HepG2 (cell line): ENCODE data around the gene CYBRD1. TPM values are rescaled to one million over a fixed set of nuclear protein-coding genes. Genes with fewer than 3 reads are reported as not detected.

ENCODE experiments used
- FLYWCH1 ChIP-seq: sonication (generic); formaldehyde crosslinking; IDR thresholded peaks from 2 replicates; pipeline ENCODE4 v1.8.1; 2023; ENCODE audit warnings: mild to moderate bottlenecking, missing genetic modification reagents
- HMG20A ChIP-seq: IDR thresholded peaks from 2 replicates; pipeline ENCODE4 v1.6.1; 2016; ENCODE audit warnings: borderline replicate concordance
- HOXD1 ChIP-seq: sonication (generic); formaldehyde crosslinking; IDR thresholded peaks from 2 replicates; pipeline ENCODE4 v1.5.0; 2020; ENCODE audit warnings: missing genetic modification reagents
- JARID2 ChIP-seq: sonication (generic); formaldehyde crosslinking; IDR thresholded peaks from 2 replicates; pipeline ENCODE4 v1.8.1; 2023; ENCODE audit warnings: missing genetic modification reagents, inconsistent platforms; ENCODE audit not compliant: insufficient replicate concordance
- KDM5B ChIP-seq: sonication (generic); formaldehyde crosslinking; IDR thresholded peaks from 2 replicates; pipeline ENCODE4 v1.4.0; 2020; ENCODE audit warnings: missing genetic modification reagents, mild to moderate bottlenecking, borderline replicate concordance
- MATR3 ChIP-seq: sonication (generic); formaldehyde crosslinking; IDR thresholded peaks from 2 replicates; pipeline ENCODE4 v1.4.0; 2020; ENCODE audit warnings: missing genetic modification reagents
- MLXIP ChIP-seq: sonication (generic); formaldehyde crosslinking; IDR thresholded peaks from 2 replicates; pipeline ENCODE4 v1.9.0; 2021; ENCODE audit warnings: missing genetic modification reagents, borderline replicate concordance
- PAX8 ChIP-seq: sonication (generic); formaldehyde crosslinking; IDR thresholded peaks from 2 replicates; pipeline ENCODE4 v1.8.0; 2022; ENCODE audit warnings: mild to moderate bottlenecking, missing genetic modification reagents, borderline replicate concordance
- PRMT3 ChIP-seq: sonication (generic); formaldehyde crosslinking; IDR thresholded peaks from 2 replicates; pipeline ENCODE4 v1.8.1; 2022; ENCODE audit warnings: low read depth, mild to moderate bottlenecking, moderate library complexity, missing genetic modification reagents, borderline replicate concordance
- TSC22D2 ChIP-seq: sonication (generic); formaldehyde crosslinking; IDR thresholded peaks from 2 replicates; pipeline ENCODE4 v1.5.1; 2020; ENCODE audit warnings: missing genetic modification reagents, mild to moderate bottlenecking, borderline replicate concordance
- ZFX ChIP-seq: sonication (generic); formaldehyde crosslinking; IDR thresholded peaks from 2 replicates; pipeline ENCODE4 v1.4.0; 2020; ENCODE audit warnings: mild to moderate bottlenecking, low read depth, missing genetic modification reagents, moderate library complexity
- ZMYM3 ChIP-seq: sonication (generic); formaldehyde crosslinking; IDR thresholded peaks from 2 replicates; pipeline ENCODE4 v1.5.1; 2020; ENCODE audit warnings: mild to moderate bottlenecking, missing genetic modification reagents
- ZNF207 ChIP-seq: fragments of 450-650 bp; IDR thresholded peaks from 2 replicates; pipeline ENCODE4 v1.6.1; 2016; ENCODE audit warnings: antibody characterized with exemption, borderline replicate concordance
- ZNF256 ChIP-seq: sonication (generic); formaldehyde crosslinking; conservative IDR thresholded peaks from 2 replicates; pipeline ENCODE4 v1.4.0; 2020; ENCODE audit warnings: missing genetic modification reagents
- ZNF331 ChIP-seq: sonication (generic); formaldehyde crosslinking; IDR thresholded peaks from 2 replicates; pipeline ENCODE4 v1.4.0; 2020; ENCODE audit warnings: missing genetic modification reagents
- ZNF367 ChIP-seq: sonication (generic); formaldehyde crosslinking; IDR thresholded peaks from 2 replicates; pipeline ENCODE4 v1.4.0; 2020; ENCODE audit warnings: missing genetic modification reagents, borderline replicate concordance
- ZNF543 ChIP-seq: sonication (generic); formaldehyde crosslinking; IDR thresholded peaks from 2 replicates; pipeline ENCODE4 v1.4.0; 2020; ENCODE audit warnings: mild to moderate bottlenecking, missing genetic modification reagents
- ZNF563 ChIP-seq: sonication (generic); formaldehyde crosslinking; IDR thresholded peaks from 2 replicates; pipeline ENCODE4 v1.8.0; 2022; ENCODE audit warnings: mild to moderate bottlenecking, moderate library complexity, missing genetic modification reagents
- ZNF670 ChIP-seq: sonication (generic); formaldehyde crosslinking; IDR thresholded peaks from 2 replicates; pipeline ENCODE4 v1.8.0; 2022; ENCODE audit warnings: mild to moderate bottlenecking, missing genetic modification reagents, borderline replicate concordance
- ZNF747 ChIP-seq: sonication (generic); formaldehyde crosslinking; IDR thresholded peaks from 2 replicates; pipeline ENCODE4 v1.8.1; 2023; ENCODE audit warnings: missing genetic modification reagents, mild to moderate bottlenecking, borderline replicate concordance
- ZNF761 ChIP-seq: sonication (generic); formaldehyde crosslinking; conservative IDR thresholded peaks from 2 replicates; pipeline ENCODE4 v1.4.0; 2020; ENCODE audit warnings: mild to moderate bottlenecking, missing genetic modification reagents
- polyA plus RNA-seq, 8 experiments: library from polyadenylated mRNA; depleted of rRNA in 3 of 8; stranded (reverse) in 7 of 8; unstranded in 1 of 8; fragments of >200 nt; fragmentation: Illumina TruSeq in 4 of 8; extraction: Trizol in 4 of 8; gene quantifications; 2 replicates each; pipeline versions ENCODE4 v1.2.1 to v1.2.3, GENCODE V29; 2011 to 2016; ENCODE audit warnings: low read depth in 4 of 8, missing spikeins in 1 of 8, mixed read lengths in 1 of 8; ENCODE audit not compliant: insufficient read depth in 1 of 8
- total RNA-seq, 5 experiments: library from RNA; depleted of rRNA; stranded (reverse); fragments of >200 nt; fragmentation: Illumina TruSeq; extraction: Trizol; gene quantifications; 2 replicates each; pipeline ENCODE4 v1.2.3, GENCODE V29; 2016; ENCODE audit warnings: low read depth in 1 of 5
- TF ChIP-seq, protein P1 (sequence below): sonication (generic); formaldehyde crosslinking; IDR thresholded peaks from 2 replicates; pipeline ENCODE4 v1.4.0; 2020; ENCODE audit warnings: missing genetic modification reagents
- TF ChIP-seq, protein P2 (sequence below): sonication (generic); formaldehyde crosslinking; IDR thresholded peaks from 2 replicates; pipeline ENCODE4 v1.9.0; 2021; ENCODE audit warnings: missing genetic modification reagents, mild to moderate bottlenecking, borderline replicate concordance
- TF ChIP-seq, protein P3 (sequence below): sonication (generic); formaldehyde crosslinking; IDR thresholded peaks from 2 replicates; pipeline ENCODE4 v1.5.0; 2020; ENCODE audit warnings: missing genetic modification reagents

The CYBRD1 gene
- total and polyA plus RNA-seq, 2 of the 13 experiments (the other 11 are each of a cell fraction or from before 2014, with no cell fraction given) = 0.13 to 0.42 TPM

DNA sequence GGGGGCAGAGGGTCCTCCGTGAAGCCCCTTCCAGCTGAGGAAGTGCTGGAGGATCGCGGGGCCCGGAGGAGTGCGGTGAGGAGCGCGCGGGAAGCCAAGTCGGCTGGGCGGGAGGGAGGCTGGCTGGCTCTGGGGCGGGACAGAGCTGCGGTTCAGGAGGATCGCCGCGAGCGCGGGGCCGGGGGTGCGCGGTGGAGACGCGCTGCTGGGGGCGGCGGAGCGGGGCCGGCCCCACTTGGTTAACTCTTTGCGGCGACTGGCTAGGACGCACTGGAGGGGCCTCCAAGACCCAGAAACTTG, 464 bp downstream of the CYBRD1 start (continued):
- TF ChIP-seq HOXD1 = 0 out of 2 replicates have a peak, but pooled peaks have one; percentile 67
- no peak for TF ChIP-seq PRMT3
- no peak for TF ChIP-seq MLXIP (CRISPR knock-in tag)
- no peak for TF ChIP-seq TSC22D2 (CRISPR knock-in tag)
- no peak for TF ChIP-seq MATR3 (CRISPR knock-in tag)
- TF ChIP-seq ZNF670 = no peak
- 0 out of 2 replicates have a peak, but pooled peaks have one; percentile 16 for TF ChIP-seq PAX8
- TF ChIP-seq, protein P1, sequence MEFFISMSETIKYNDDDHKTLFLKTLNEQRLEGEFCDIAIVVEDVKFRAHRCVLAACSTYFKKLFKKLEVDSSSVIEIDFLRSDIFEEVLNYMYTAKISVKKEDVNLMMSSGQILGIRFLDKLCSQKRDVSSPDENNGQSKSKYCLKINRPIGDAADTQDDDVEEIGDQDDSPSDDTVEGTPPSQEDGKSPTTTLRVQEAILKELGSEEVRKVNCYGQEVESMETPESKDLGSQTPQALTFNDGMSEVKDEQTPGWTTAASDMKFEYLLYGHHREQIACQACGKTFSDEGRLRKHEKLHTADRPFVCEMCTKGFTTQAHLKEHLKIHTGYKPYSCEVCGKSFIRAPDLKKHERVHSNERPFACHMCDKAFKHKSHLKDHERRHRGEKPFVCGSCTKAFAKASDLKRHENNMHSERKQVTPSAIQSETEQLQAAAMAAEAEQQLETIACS (CRISPR knock-in tag) = 0 out of 2 replicates have a peak, but pooled peaks have one; percentile 10
- TF ChIP-seq ZNF761 (CRISPR knock-in tag) = peak; percentile 10; the same call in 1 of the 2 replicates
- no peak for TF ChIP-seq ZNF367 (CRISPR knock-in tag)
- TF ChIP-seq ZNF747 = 0 out of 2 replicates have a peak, but pooled peaks have one; percentile 28
- TF ChIP-seq HMG20A (CRISPR knock-in tag) = no peak
- no peak for TF ChIP-seq ZNF207
- TF ChIP-seq ZNF563 (CRISPR knock-in tag) = no peak
- TF ChIP-seq, protein P2, sequence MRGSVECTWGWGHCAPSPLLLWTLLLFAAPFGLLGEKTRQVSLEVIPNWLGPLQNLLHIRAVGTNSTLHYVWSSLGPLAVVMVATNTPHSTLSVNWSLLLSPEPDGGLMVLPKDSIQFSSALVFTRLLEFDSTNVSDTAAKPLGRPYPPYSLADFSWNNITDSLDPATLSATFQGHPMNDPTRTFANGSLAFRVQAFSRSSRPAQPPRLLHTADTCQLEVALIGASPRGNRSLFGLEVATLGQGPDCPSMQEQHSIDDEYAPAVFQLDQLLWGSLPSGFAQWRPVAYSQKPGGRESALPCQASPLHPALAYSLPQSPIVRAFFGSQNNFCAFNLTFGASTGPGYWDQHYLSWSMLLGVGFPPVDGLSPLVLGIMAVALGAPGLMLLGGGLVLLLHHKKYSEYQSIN = no peak
- no peak for TF ChIP-seq ZFX (CRISPR knock-in tag)
- TF ChIP-seq ZNF543 (CRISPR knock-in tag) = 0 out of 2 replicates have a peak, but pooled peaks have one; percentile 59
- TF ChIP-seq ZNF256 (CRISPR knock-in tag) = no peak
- TF ChIP-seq KDM5B (CRISPR knock-in tag) = 0 out of 2 replicates have a peak, but pooled peaks have one; percentile 11
- no peak for TF ChIP-seq ZMYM3
- TF ChIP-seq, protein P3, sequence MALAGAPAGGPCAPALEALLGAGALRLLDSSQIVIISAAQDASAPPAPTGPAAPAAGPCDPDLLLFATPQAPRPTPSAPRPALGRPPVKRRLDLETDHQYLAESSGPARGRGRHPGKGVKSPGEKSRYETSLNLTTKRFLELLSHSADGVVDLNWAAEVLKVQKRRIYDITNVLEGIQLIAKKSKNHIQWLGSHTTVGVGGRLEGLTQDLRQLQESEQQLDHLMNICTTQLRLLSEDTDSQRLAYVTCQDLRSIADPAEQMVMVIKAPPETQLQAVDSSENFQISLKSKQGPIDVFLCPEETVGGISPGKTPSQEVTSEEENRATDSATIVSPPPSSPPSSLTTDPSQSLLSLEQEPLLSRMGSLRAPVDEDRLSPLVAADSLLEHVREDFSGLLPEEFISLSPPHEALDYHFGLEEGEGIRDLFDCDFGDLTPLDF (CRISPR knock-in tag) = no peak
- TF ChIP-seq ZNF331 = no peak
- no peak for TF ChIP-seq JARID2
- 0 out of 2 replicates have a peak, but pooled peaks have one; percentile 32 for TF ChIP-seq FLYWCH1
